NB4 (cell line): ENCODE data around the gene PIP5K1C.

Experiments used
- CTCF ChIP-seq: IDR thresholded peaks from one replicate; pipeline ENCODE4 v1.5.1; 2012; ENCODE audit warnings: low read depth, low read length
- POLR2A ChIP-seq: IDR thresholded peaks from 2 replicates; pipeline ENCODE4 v1.6.1; 2011; ENCODE audit warnings: mild to moderate bottlenecking; ENCODE audit not compliant: insufficient read length; ENCODE audit errors: extremely low read depth

- no peak for TF ChIP-seq POLR2A
- no peak for TF ChIP-seq CTCF
Measured at GRCh38 chr19:3723110-3723488, 22.8 kb upstream of the PIP5K1C start.
